Uterus (tissue), 4 donors: ENCODE results near the gene FILIP1L. TPM values are rescaled to one million over a fixed set of nuclear protein-coding genes. Genes with fewer than 3 reads are reported as not detected.
A peak's percentile ranks its signal among the peaks of the same experiment; 100 is the strongest.

Source experiments
- DNase-seq, 2 donors: peaks; one replicate each; pipeline ENCODE4 v3.0.0-alpha.2; 2019 to 2020
- H3K27ac ChIP-seq, 2 donors: fragments of 200-600 bp; sonication (generic); 1 replicate in 1 of 2; 2 replicates in 1 of 2; pipeline ENCODE4 v1.5.1; 2016 to 2018
- H3K27me3 ChIP-seq, 2 donors: fragments of 200-600 bp; sonication (generic); one replicate each; pipeline ENCODE4 v1.5.1; 2018 to 2019; ENCODE audit warnings: control low read depth in 1 of 2
- H3K36me3 ChIP-seq, 2 donors: fragments of 200-600 bp; sonication (generic); one replicate each; pipeline ENCODE4 v1.5.1; 2019; ENCODE audit warnings: control low read depth in 1 of 2
- H3K4me1 ChIP-seq, 2 donors: fragments of 200-600 bp; sonication (generic); one replicate each; pipeline ENCODE4 v1.5.1; 2018 to 2019; ENCODE audit warnings: control low read depth in 1 of 2
- H3K4me3 ChIP-seq, 2 donors: fragments of 200-600 bp; sonication (generic); 1 replicate in 1 of 2; 2 replicates in 1 of 2; pipeline ENCODE4 v1.5.1; 2018 to 2019; ENCODE audit warnings: mild to moderate bottlenecking in 1 of 2
- H3K9me3 ChIP-seq, 2 donors: fragments of 200-600 bp; sonication (generic); one replicate each; pipeline ENCODE4 v1.5.1; 2019; ENCODE audit warnings: control low read depth in 1 of 2
- POLR2A ChIP-seq, 2 donors: fragments of 450-650 bp; IDR thresholded peaks; one replicate each; pipeline ENCODE4 v1.6.1; 2016; ENCODE audit warnings: antibody characterized with exemption in 2 of 2, mild to moderate bottlenecking in 1 of 2, moderate library complexity in 1 of 2
- intact Hi-C: fragments of 100-400 bp; cut with DNase I; formaldehyde crosslinking; loops from one replicate; pipeline ENCODE4 v1.15.1; 2023; ENCODE audit warnings: low total_unique reads
- total RNA-seq, 4 donors: library from RNA; depleted of rRNA in 3 of 4; stranded (reverse); fragments of >200 nt in 3 of 4; gene quantifications; one replicate each; pipeline versions ENCODE4 v1.1.0 to v1.2.4, GENCODE V29; 2014 to 2023
- TF ChIP-seq, protein P1 (sequence below), 4 experiments: fragments of 200-600 bp in 2 of 4; fragments of 450-650 bp in 2 of 4; sonication (generic) in 2 of 4; IDR thresholded peaks; one replicate each; pipeline ENCODE4 v1.5.1; 2016 to 2019; ENCODE audit warnings: antibody characterized with exemption in 4 of 4, mild to moderate bottlenecking in 2 of 4, moderate library complexity in 1 of 4
- donor health status: DM: yes; HTN: yes; CAD: no.

Gene FILIP1L
- total RNA-seq, 4 donors from 2014 or later, result 48.5 to 99.1 (median 66.3) TPM

DNA sequence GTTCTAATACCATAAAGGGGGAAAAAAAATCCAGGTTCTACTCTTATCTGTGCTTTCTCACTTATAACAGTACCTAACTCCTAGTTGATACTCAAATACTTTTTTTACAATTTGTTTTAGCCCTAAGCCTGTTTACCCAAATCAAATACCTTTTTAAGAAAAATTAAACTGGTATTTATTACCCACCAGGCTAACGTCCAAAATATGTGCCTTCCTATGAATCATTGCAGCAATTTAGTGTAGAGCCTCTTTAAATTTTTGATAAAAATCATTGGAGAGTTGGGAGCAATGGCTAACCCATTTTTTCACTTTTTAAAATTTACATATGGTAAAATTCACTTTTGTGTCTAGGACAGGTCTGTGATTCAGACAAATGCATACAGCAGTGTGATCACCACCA is 27.9 kb downstream of the FILIP1L start:
- Histone ChIP-seq H3K27me3 (no peaks in the 10 kb centered on the region), H3K4me3 (no peak overlapping the region), H3K9me3 (no peaks in the 10 kb centered on the region), H3K4me1 (peaks cover 0 to 5% of the 10 kb centered on the region in 2 donors), H3K27ac (peak overlapping the region; percentile 16 to 39), H3K36me3 (no peaks in the 10 kb centered on the region)
- DNase-seq, result no peak
- intact Hi-C loops, result no loop called here
- TF ChIP-seq POLR2A (IDR thresholded peaks at IDR 0.05), result no peak
- TF ChIP-seq, protein P1, sequence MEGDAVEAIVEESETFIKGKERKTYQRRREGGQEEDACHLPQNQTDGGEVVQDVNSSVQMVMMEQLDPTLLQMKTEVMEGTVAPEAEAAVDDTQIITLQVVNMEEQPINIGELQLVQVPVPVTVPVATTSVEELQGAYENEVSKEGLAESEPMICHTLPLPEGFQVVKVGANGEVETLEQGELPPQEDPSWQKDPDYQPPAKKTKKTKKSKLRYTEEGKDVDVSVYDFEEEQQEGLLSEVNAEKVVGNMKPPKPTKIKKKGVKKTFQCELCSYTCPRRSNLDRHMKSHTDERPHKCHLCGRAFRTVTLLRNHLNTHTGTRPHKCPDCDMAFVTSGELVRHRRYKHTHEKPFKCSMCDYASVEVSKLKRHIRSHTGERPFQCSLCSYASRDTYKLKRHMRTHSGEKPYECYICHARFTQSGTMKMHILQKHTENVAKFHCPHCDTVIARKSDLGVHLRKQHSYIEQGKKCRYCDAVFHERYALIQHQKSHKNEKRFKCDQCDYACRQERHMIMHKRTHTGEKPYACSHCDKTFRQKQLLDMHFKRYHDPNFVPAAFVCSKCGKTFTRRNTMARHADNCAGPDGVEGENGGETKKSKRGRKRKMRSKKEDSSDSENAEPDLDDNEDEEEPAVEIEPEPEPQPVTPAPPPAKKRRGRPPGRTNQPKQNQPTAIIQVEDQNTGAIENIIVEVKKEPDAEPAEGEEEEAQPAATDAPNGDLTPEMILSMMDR (IDR thresholded peaks at IDR 0.05), result no peak

DNA sequence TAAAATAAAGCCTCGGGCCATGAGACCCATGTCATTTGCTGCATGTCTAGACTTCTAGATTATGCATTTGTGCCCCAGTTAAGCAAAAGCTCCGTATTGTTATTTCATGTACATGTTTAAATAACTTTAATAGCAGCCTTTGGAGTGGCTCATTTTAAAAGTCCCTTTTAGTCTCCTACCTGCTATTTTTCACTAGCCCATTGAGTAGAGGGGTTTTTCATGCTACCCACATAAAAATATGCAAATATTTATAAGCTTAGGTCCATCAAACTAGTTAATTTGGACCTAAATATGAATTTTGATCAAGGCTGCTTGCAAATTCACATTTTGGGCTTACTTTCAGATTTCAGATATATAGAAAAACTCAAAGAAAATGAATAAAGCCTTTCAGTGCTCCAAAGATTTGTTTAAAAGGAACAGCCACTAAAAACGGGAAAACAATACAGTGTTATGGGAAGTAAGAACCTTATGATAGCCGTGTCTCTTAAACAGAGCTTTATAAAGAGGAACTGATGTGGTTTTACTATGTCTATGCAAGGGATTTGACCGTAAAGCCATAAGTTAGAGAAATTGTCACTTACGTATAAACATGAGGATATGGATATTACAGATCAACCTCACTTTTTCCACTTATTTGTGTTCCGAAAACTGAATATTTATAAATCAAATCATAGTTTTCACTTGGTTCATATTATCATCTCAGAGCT is 30.0 kb downstream of the FILIP1L start:
- no peaks in the 10 kb centered on the region for H3K36me3 ChIP-seq
- no peak for TF ChIP-seq POLR2A (IDR thresholded peaks at IDR 0.05)
- TF ChIP-seq, protein P1 (IDR thresholded peaks at IDR 0.05), result no peak
- H3K4me1 ChIP-seq, result no peaks in the 10 kb centered on the region
- no peaks in the 10 kb centered on the region for H3K9me3 ChIP-seq
- no peak for DNase-seq
- intact Hi-C loops, result no loop called here
- no peak overlapping the region for H3K27ac ChIP-seq
- H3K4me3 ChIP-seq, result no peak overlapping the region
- no peaks in the 10 kb centered on the region for H3K27me3 ChIP-seq

DNA sequence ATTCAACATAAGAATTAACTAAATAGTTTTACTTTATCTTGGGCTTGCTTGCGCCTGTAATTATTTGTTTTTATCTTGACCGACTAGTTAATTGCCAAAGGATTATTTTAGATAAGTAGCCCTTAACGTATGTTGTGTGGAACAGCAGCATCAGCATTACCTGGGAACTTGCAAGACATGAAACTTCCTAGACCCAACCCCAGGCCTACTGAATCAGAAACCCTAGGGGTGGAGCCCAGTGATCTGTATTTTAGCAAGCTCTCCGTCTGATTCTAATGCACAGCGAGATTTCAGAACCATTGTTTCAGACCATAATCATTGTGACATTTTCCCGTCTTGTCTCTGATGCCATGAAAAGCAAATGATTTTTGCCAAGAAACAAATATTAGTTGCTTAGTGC is 31.1 kb downstream of the FILIP1L start:
- Histone ChIP-seq H3K36me3 (no peaks in the 10 kb centered on the region), H3K27ac (no peak overlapping the region), H3K9me3 (no peaks in the 10 kb centered on the region), H3K4me1 (no peaks in the 10 kb centered on the region), H3K27me3 (no peaks in the 10 kb centered on the region), H3K4me3 (no peak overlapping the region)
- no peak for DNase-seq
- no peak for TF ChIP-seq POLR2A (IDR thresholded peaks at IDR 0.05)
- TF ChIP-seq, protein P1 (IDR thresholded peaks at IDR 0.05), result no peak
- intact Hi-C loops, result no loop called here

DNA sequence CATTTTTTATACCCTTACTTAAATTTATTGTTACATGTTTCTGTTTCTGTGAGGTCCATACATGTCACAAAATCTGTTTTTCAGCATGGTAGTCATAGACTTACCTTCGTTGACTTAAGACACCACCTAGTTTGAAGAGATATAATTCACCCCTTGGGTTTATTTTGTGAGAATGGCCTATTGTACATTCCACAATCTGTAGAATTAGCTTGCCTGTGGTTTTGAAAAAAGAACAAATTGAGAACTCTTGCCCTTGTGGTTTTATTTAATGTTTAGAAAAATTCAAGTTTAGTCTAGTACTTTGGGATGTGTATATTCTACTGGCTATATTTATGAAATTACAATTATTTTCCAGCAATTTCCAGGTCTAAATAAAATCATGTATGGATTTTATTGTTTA is 31.6 kb downstream of the FILIP1L start:
- no peaks in the 10 kb centered on the region for H3K4me1 ChIP-seq
- intact Hi-C loops, result no loop called here
- H3K27ac ChIP-seq, result no peak overlapping the region

More for the DNA sequence above, 31.6 kb downstream of the FILIP1L start:
- no peak for DNase-seq
- Histone ChIP-seq H3K27me3 (no peaks in the 10 kb centered on the region), H3K36me3 (no peaks in the 10 kb centered on the region), H3K9me3 (no peaks in the 10 kb centered on the region), H3K4me3 (no peak overlapping the region)
- TF ChIP-seq, protein P1 (IDR thresholded peaks at IDR 0.05), result no peak
- TF ChIP-seq POLR2A (IDR thresholded peaks at IDR 0.05), result no peak
